Left ventricle myocardium inferior (tissue), 1 donor: ENCODE data around the gene MAP1LC3B2. TPM values are rescaled to one million over a fixed set of nuclear protein-coding genes. Genes with fewer than 3 reads are reported as not detected.

ENCODE experiments used
- DNase-seq: peaks from one replicate; pipeline ENCODE4 v3.0.0-alpha.2; 2020
- H3K27ac ChIP-seq: fragments of 200-600 bp; replicated peaks from 2 replicates; pipeline ENCODE4 v1.8.0; 2021
- H3K27me3 ChIP-seq: fragments of 200-600 bp; 2 replicates; pipeline ENCODE4 v1.8.0; 2021; ENCODE audit warnings: low read depth
- H3K36me3 ChIP-seq: fragments of 200-600 bp; 2 replicates; pipeline ENCODE4 v1.8.0; 2021
- H3K4me1 ChIP-seq: fragments of 200-600 bp; 2 replicates; pipeline ENCODE4 v1.8.0; 2021
- H3K4me3 ChIP-seq: fragments of 200-600 bp; 2 replicates; pipeline ENCODE4 v1.8.0; 2021; ENCODE audit warnings: mild to moderate bottlenecking, moderate library complexity
- H3K9me3 ChIP-seq: fragments of 200-600 bp; replicated peaks from 2 replicates; pipeline ENCODE4 v1.8.0; 2021
- intact Hi-C: fragments of 100-400 bp; cut with micrococcal nuclease; formaldehyde crosslinking; loops from one replicate; pipeline ENCODE4 v1.11.0; 2022
- total RNA-seq: library from RNA; stranded (reverse); fragmentation: NEBNext Ultra II Directional; extraction: Animal tissue kit (Norgen Biotek cat#: 25700); gene quantifications from one replicate; pipeline ENCODE4 v1.2.1, GENCODE V29; 2021
- TF ChIP-seq, protein P1 (sequence below): fragments of 200-600 bp; IDR thresholded peaks from 2 replicates; pipeline ENCODE4 v1.8.0; 2021; ENCODE audit warnings: antibody characterized with exemption, mild to moderate bottlenecking, borderline replicate concordance
- donor health status: DM: no; HTN: yes; CAD: no; lungs with severe emphysema.

The MAP1LC3B2 gene
- total RNA-seq, 1 donor from 2014 or later = 2.9 TPM

DNA sequence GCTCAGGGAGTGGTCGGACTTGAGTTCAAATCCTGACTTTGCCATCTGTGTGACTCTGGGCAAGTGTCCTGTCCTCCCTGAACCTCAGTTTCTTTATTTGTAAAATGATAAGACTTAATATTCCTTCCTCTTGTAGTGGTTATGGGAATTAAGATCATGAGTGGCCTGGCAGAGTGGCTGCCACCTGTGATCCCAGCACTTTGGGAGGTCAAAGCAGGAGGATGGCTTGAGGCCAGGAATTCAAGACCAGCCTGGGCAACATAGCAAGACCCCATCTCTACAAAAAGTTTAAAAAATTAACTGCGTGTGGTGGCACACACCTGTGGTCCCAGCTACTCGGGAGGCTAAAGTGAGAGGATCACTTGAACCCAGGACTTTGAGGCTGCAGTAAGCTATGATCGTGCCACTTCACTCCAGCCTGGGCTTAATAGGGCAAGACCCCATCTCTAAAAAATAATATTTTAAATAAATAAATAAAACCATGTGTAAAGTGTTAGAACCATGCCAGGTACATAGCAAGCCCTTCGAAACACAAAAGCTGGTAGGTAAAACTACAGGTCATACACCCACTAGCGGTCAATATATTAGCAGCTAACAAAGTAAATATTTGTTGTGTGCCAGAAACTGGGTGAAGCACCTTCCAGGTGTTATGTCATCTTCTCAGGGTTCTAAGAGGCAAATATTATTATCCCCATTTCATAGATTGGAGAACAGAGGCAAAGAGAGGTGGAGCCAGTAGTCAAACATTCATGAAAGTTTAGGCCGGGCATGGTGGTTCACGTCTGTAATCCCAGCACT is 17.4 kb upstream of the MAP1LC3B2 start:
- TF ChIP-seq, protein P1, sequence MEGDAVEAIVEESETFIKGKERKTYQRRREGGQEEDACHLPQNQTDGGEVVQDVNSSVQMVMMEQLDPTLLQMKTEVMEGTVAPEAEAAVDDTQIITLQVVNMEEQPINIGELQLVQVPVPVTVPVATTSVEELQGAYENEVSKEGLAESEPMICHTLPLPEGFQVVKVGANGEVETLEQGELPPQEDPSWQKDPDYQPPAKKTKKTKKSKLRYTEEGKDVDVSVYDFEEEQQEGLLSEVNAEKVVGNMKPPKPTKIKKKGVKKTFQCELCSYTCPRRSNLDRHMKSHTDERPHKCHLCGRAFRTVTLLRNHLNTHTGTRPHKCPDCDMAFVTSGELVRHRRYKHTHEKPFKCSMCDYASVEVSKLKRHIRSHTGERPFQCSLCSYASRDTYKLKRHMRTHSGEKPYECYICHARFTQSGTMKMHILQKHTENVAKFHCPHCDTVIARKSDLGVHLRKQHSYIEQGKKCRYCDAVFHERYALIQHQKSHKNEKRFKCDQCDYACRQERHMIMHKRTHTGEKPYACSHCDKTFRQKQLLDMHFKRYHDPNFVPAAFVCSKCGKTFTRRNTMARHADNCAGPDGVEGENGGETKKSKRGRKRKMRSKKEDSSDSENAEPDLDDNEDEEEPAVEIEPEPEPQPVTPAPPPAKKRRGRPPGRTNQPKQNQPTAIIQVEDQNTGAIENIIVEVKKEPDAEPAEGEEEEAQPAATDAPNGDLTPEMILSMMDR = no peak
- no peak for DNase-seq
- peaks cover 22% of the 10 kb centered on the region for H3K4me1 ChIP-seq
- H3K27me3 ChIP-seq = peaks cover 18% of the 10 kb centered on the region
- H3K4me3 ChIP-seq = no peak overlapping the region
- intact Hi-C loops = no loop called here
- H3K36me3 ChIP-seq = no peaks in the 10 kb centered on the region
- H3K9me3 ChIP-seq = no peaks in the 10 kb centered on the region
- no peak overlapping the region for H3K27ac ChIP-seq

DNA sequence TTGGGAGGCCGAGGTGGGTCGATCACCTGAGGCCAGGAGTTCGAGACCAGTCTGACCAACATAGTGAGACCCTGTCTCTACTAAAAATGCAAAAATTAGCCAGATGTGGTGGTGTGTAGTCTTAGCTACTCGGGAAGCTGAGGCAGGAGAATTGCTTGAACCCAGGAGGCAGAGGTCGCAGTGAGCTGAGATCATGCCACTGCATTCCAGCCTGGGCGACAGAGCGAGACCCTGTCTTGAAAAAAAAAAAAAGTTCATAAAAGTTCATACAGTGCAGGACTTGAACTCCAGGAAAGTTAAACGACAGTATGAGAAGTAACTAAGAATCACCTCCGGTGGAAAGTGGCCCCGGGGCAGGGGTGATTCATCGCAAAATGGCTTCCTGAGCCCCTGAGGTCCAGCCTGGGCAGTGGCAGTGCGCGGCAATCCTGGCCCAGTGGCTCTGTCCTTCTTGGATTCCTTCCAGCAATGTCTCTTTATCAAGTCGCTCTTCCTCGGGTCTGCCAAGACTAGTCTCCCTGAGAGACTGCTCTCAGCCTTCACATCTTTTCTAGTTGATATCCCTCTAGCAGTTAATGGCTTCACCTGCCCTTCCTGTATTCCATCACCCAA is 16.7 kb upstream of the MAP1LC3B2 start:
- TF ChIP-seq, protein P1 = no peak
- DNase-seq = no peak

DNA sequence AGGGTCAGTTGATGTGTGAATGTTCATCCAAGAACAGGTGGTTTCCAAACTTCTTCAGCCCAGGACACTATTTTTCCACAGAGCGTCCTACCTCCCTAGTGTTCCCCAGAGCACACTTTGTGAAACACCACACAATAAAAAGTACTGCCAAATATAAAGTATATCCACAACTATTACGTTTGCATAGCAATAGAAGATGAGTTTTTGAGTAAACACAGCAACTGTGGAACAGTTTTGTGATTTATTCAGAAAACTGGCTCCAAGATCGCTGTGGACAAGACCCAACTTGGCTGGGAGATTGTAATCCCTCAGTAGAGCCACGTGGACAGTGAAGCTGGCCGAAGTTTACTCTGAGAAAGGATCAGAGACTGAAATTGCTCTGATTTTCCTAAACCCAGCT is 14.5 kb upstream of the MAP1LC3B2 start:
- Histone ChIP-seq H3K9me3 (no peaks in the 10 kb centered on the region), H3K4me3 (no peak overlapping the region), H3K4me1 (peaks cover 33% of the 10 kb centered on the region), H3K27ac (no peak overlapping the region), H3K36me3 (no peaks in the 10 kb centered on the region), H3K27me3 (peaks cover 18% of the 10 kb centered on the region)
- intact Hi-C loops = no loop called here
- TF ChIP-seq, protein P1 = no peak
- no peak for DNase-seq

More for the DNA sequence above, 16.7 kb upstream of the MAP1LC3B2 start:
- Histone ChIP-seq H3K36me3 (no peaks in the 10 kb centered on the region), H3K27me3 (peaks cover 18% of the 10 kb centered on the region), H3K27ac (no peak overlapping the region), H3K9me3 (no peaks in the 10 kb centered on the region), H3K4me1 (peaks cover 26% of the 10 kb centered on the region), H3K4me3 (no peak overlapping the region)
- intact Hi-C loops = no loop called here

DNA sequence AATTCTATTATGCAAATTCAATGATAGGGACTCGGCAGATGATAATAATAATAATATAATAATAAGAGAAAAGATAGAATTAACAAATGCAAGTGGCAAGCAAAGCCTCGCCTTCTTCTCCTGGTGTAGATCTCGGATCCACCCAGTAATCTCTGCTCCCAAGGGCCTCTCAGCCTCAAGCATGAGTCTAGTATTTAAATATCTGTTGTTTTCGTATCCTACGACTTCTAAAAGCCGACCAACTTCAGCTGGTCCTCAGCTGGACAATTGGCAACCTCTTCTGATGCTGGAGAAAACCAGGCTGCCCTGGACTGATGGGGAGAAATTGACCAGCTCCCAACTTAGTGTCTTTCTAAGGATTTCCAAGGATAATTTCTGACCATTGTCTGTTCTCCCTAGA is 14.0 kb upstream of the MAP1LC3B2 start:
- H3K36me3 ChIP-seq = no peaks in the 10 kb centered on the region
- H3K9me3 ChIP-seq = no peaks in the 10 kb centered on the region
- H3K27ac ChIP-seq = no peak overlapping the region
- peaks cover 18% of the 10 kb centered on the region for H3K27me3 ChIP-seq
- TF ChIP-seq, protein P1 = no peak
- intact Hi-C loops = no loop called here
- no peak for DNase-seq
- no peak overlapping the region for H3K4me3 ChIP-seq
- H3K4me1 ChIP-seq = peaks cover 28% of the 10 kb centered on the region

DNA sequence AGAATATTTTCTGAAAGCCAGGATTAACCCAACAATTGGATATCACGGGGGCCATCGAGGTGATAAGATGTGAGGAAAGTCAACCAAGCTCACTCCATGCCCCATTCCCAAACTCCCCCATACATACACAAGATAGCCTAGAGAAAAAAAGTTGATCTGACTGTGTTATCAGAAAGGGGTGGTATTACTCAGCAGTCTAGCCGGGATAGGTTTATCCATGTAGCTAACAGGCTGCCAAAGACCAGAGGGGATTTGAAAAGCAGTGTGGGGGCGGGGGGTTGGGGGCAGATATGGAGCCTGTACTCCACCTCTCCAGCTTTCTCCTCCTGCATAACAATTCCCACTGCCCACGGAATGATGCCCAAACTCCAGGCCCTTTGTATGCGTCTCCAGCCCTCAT is 13.2 kb upstream of the MAP1LC3B2 start:
- Histone ChIP-seq H3K4me1 (peaks cover 24% of the 10 kb centered on the region), H3K27ac (no peak overlapping the region), H3K36me3 (no peaks in the 10 kb centered on the region), H3K9me3 (no peaks in the 10 kb centered on the region), H3K4me3 (no peak overlapping the region), H3K27me3 (peaks cover 14% of the 10 kb centered on the region)
- TF ChIP-seq, protein P1 = no peak
- intact Hi-C loops = no loop called here
- DNase-seq = no peak
